Stimulated activated CD4-positive, alpha-beta T cell treated with anti-CD3 and anti-CD28 coated beads, Interleukin-4, amount 100 ng/mL, for 48 hours (primary cell): ENCODE results near the gene PRRT4.

Experiments used
- DNase-seq, 2 donors: peaks; one replicate each; pipeline ENCODE4 v3.0.0-alpha.2; 2020; ENCODE audit warnings: low read depth in 2 of 2

PRRT4 gene

GRCh38 chr7:128347647-128348097 lies 13.8 kb downstream of the PRRT4 start:
- peak; percentile 44 to 46 for DNase-seq

- DNase-seq: no peak
Observed at GRCh38 chr7:128344431-128344774, 17.1 kb downstream of the PRRT4 start.

GRCh38 chr7:128343554-128344430 lies 17.7 kb downstream of the PRRT4 start, which contains the start of gene RBM28:
RBM28 (minus strand) TSS chr7:128343908; CDS start chr7:128343793, 115 bp downstream.
- DNase-seq: peak; percentile 70 to 78

GRCh38 chr7:128341733-128342132 lies 19.8 kb downstream of the PRRT4 start:
- no peak for DNase-seq

- DNase-seq: no peak
Observed at GRCh38 chr7:128335730-128336129, 25.8 kb downstream of the PRRT4 start.

GRCh38 chr7:128324368-128324680 lies 37.2 kb downstream of the PRRT4 start:
- no peak for DNase-seq

- DNase-seq: no peak
Observed at GRCh38 chr7:128323459-128324367, 37.8 kb downstream of the PRRT4 start.

GRCh38 chr7:128323040-128323439 lies 38.5 kb downstream of the PRRT4 start:
- DNase-seq: no peak

- DNase-seq: no peak
Observed at GRCh38 chr7:128322040-128322643, 39.3 kb downstream of the PRRT4 start.

GRCh38 chr7:128321044-128321422 lies 40.5 kb downstream of the PRRT4 start:
- no peak for DNase-seq

GRCh38 chr7:128318691-128319090 lies 42.8 kb downstream of the PRRT4 start:
- no peak for DNase-seq

GRCh38 chr7:128311013-128311412 lies 50.5 kb downstream of the PRRT4 start:
- no peak for DNase-seq

GRCh38 chr7:128310499-128310898 lies 51.0 kb downstream of the PRRT4 start:
- no peak for DNase-seq

- DNase-seq: no peak
Observed at GRCh38 chr7:128309976-128310375, 51.5 kb downstream of the PRRT4 start.

GRCh38 chr7:128309124-128309523 lies 52.4 kb downstream of the PRRT4 start:
- DNase-seq: no peak

GRCh38 chr7:128307061-128307460 lies 54.4 kb downstream of the PRRT4 start:
- no peak for DNase-seq

GRCh38 chr7:128304212-128304611 lies 57.3 kb downstream of the PRRT4 start:
- no peak for DNase-seq

GRCh38 chr7:128303643-128304042 lies 57.8 kb downstream of the PRRT4 start:
- DNase-seq: no peak

- no peak for DNase-seq
Observed at GRCh38 chr7:128303133-128303532, 58.4 kb downstream of the PRRT4 start.

- no peak for DNase-seq
Observed at GRCh38 chr7:128302139-128302538, 59.4 kb downstream of the PRRT4 start.
